Testis (tissue), 3 donors: ENCODE results near the gene PDLIM5. TPM values are rescaled to one million over a fixed set of nuclear protein-coding genes. Genes with fewer than 3 reads are reported as not detected.

Experiments used
- DNase-seq: peaks from one replicate; pipeline ENCODE4 v3.0.0-alpha.2; 2019
- H3K27ac ChIP-seq, 2 donors: fragments of 200-600 bp; sonication (generic); one replicate each; pipeline ENCODE4 v1.5.1; 2019
- H3K27me3 ChIP-seq: fragments of 200-600 bp; sonication (generic); one replicate; pipeline ENCODE4 v1.5.1; 2019
- H3K36me3 ChIP-seq: fragments of 200-600 bp; sonication (generic); one replicate; pipeline ENCODE4 v1.5.1; 2017; ENCODE audit warnings: low read depth; ENCODE audit errors: missing control alignments
- H3K4me1 ChIP-seq: fragments of 200-600 bp; sonication (generic); one replicate; pipeline ENCODE4 v1.5.1; 2019
- H3K4me3 ChIP-seq, 2 donors: fragments of 200-600 bp; sonication (generic); one replicate each; pipeline ENCODE4 v1.5.1; 2017 to 2019
- H3K9me3 ChIP-seq: fragments of 200-600 bp; sonication (generic); one replicate; pipeline ENCODE4 v1.5.1; 2017
- POLR2A ChIP-seq: fragments of 450-650 bp; IDR thresholded peaks from one replicate; pipeline ENCODE4 v1.6.1; 2017; ENCODE audit warnings: antibody characterized with exemption, mild to moderate bottlenecking, moderate library complexity
- WGBS, 2 donors: methylation state at CpG; one replicate each; pipeline ENCODE4 v1.1.5; 2018; 5-methylcytosine and 5-hydroxymethylcytosine counted together
- intact Hi-C: fragments of 100-400 bp; cut with DNase I; formaldehyde crosslinking; loops from one replicate; pipeline ENCODE4 v1.15.1; 2023; ENCODE audit warnings: low total_unique reads
- polyA plus RNA-seq: library from polyadenylated mRNA; stranded (reverse); fragments of 350-450 nt; fragmentation: Illumina TruSeq; extraction: RNeasy Lipid Tissue Mini Kit (QIAGEN cat#74804); gene quantifications from one replicate; pipeline ENCODE4 v1.2.3, GENCODE V29; 2014; ENCODE audit warnings: low read depth, low replicate concordance; ENCODE audit not compliant: insufficient read depth
- total RNA-seq, 2 donors: library from RNA; depleted of rRNA; stranded (reverse); fragments of >200 nt; gene quantifications; one replicate each; pipeline ENCODE4 v1.2.3, GENCODE V29; 2016
- TF ChIP-seq, protein P1 (sequence below), 3 experiments: fragments of 450-650 bp in 2 of 3; fragments of 200-600 bp in 1 of 3; sonication (generic) in 1 of 3; IDR thresholded peaks; one replicate each; pipeline ENCODE4 v1.5.1; 2016 to 2019; ENCODE audit warnings: antibody characterized with exemption in 3 of 3, mild to moderate bottlenecking in 2 of 3, moderate library complexity in 1 of 3

The PDLIM5 gene
- total and polyA plus RNA-seq, 3 donors from 2014 or later, result 45.5 to 86.8 (median 86.1) TPM

DNA sequence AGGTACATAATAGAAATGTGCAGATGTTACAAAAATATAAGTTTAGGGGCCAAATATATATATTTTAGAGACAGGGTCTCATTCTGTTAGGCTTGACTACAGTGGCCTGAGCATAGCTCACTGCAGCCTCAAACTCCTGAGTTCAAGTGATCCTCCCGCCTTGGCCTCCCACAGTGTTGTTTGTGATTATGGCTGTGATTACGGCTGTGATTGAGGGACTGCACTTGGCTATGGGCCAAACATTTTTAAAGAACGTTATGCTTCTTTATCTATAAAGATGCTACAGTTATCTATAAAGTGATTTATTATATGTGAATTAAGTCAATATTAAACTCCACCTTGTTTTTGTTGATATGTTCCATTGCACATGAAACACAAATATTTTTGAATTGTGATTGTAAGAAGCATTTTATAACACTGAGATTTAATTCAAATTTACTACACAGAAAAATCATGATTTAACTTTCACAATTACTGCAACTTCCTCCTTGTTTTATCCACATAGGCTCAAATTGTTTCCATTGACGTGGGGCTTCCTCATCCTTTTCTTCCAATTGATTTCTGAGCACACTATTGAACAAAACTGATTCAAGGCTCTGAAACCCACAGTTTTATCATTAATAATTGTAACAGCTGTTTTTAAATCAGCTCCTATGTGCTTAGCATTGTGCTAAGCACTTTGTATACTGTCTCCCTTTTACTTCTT is 237.6 kb downstream of the PDLIM5 start:
- WGBS, 2 donors, result 60 to 70% methylated on average over 4 of the region's 4 CpGs
- no peak for DNase-seq
- no peaks in the 10 kb centered on the region for H3K36me3 ChIP-seq
- H3K4me1 ChIP-seq, result no peaks in the 10 kb centered on the region
- no peak overlapping the region for H3K27ac ChIP-seq
- intact Hi-C loops, result no loop called here
- no peaks in the 10 kb centered on the region for H3K27me3 ChIP-seq
- H3K4me3 ChIP-seq, result no peak overlapping the region
- TF ChIP-seq, protein P1, sequence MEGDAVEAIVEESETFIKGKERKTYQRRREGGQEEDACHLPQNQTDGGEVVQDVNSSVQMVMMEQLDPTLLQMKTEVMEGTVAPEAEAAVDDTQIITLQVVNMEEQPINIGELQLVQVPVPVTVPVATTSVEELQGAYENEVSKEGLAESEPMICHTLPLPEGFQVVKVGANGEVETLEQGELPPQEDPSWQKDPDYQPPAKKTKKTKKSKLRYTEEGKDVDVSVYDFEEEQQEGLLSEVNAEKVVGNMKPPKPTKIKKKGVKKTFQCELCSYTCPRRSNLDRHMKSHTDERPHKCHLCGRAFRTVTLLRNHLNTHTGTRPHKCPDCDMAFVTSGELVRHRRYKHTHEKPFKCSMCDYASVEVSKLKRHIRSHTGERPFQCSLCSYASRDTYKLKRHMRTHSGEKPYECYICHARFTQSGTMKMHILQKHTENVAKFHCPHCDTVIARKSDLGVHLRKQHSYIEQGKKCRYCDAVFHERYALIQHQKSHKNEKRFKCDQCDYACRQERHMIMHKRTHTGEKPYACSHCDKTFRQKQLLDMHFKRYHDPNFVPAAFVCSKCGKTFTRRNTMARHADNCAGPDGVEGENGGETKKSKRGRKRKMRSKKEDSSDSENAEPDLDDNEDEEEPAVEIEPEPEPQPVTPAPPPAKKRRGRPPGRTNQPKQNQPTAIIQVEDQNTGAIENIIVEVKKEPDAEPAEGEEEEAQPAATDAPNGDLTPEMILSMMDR (IDR thresholded peaks at IDR 0.05), result no peak
- TF ChIP-seq POLR2A, result no peak
- no peaks in the 10 kb centered on the region for H3K9me3 ChIP-seq

DNA sequence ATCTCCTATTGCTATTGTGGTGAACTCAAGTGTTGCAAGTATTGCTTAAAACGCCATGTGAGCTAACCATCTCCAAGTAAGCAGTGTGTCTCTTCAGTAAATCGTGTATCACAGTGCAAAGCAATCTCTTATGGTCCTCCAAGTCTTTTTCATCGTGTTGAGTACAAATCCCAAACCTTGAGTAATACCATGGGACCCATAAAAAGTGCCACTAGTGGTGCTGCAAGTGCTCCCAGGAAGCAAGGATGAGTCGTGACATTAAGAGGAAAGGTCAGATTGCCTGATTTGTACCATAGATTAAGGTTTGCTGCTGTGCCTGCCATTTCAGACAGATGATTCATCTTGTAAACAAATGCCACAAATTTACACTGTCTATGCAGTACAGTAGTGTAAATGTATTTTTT is 239.1 kb downstream of the PDLIM5 start:
- Histone ChIP-seq H3K4me1 (no peaks in the 10 kb centered on the region), H3K27ac (no peak overlapping the region), H3K27me3 (no peaks in the 10 kb centered on the region), H3K36me3 (no peaks in the 10 kb centered on the region), H3K4me3 (no peak overlapping the region), H3K9me3 (no peaks in the 10 kb centered on the region)
- TF ChIP-seq, protein P1 (IDR thresholded peaks at IDR 0.05), result no peak
- no peak for TF ChIP-seq POLR2A
- no peak for DNase-seq
- 72 to 78% methylated on average over 4 of the region's 4 CpGs for whole genome bisulfite sequencing, 2 donors
- intact Hi-C loops, result no loop called here

DNA sequence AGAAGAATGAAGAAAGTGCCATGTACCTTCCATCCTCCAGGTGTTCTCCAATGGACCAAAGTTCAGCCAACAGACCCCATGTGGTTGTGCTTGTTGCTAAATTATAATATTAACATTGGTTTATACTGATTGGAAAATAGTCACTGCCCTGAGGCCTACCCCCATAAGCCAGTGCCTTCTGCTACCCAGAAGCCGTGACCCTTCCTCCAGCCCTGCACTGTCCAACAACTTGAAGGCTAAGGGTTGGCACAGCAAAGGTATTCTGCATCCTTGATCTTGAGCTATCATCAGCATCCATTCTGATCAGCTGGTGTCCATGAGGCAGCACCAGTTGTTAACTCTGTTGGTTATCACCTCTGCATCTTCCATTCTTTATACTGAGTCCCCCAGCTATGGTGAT is 239.8 kb downstream of the PDLIM5 start:
- H3K4me3 ChIP-seq, result no peak overlapping the region
- H3K27me3 ChIP-seq, result no peaks in the 10 kb centered on the region
- no peak overlapping the region for H3K27ac ChIP-seq
- H3K4me1 ChIP-seq, result no peaks in the 10 kb centered on the region
- intact Hi-C loops, result no loop called here
- H3K36me3 ChIP-seq, result no peaks in the 10 kb centered on the region
- no peaks in the 10 kb centered on the region for H3K9me3 ChIP-seq
- no peak for TF ChIP-seq POLR2A
- TF ChIP-seq, protein P1 (IDR thresholded peaks at IDR 0.05), result no peak
- no peak for DNase-seq
- 93 to 100% methylated on average over 1 of the region's 1 CpG for WGBS, 2 donors

DNA sequence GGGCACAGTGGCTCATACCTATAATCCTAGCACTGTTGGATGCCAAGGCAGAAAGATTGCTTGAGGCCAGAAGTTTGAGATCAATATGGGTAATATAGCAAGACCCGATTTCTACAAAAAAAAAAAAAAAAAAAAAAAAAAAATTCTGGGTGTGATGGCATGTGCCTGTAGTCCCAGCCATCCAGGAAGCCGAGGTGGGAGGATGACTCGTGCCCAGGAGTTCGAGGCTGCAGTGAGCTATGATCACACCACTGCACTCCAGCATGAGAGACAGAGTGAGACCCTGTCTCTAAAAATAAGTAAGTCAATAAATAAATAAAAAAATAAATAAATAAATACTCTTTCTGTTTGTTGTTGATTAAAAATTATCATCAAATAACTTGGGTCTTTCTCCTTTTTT is 243.6 kb downstream of the PDLIM5 start:
- TF ChIP-seq POLR2A, result no peak
- TF ChIP-seq, protein P1 (IDR thresholded peaks at IDR 0.05), result no peak
- Histone ChIP-seq H3K27ac (no peak overlapping the region), H3K9me3 (no peaks in the 10 kb centered on the region), H3K36me3 (no peaks in the 10 kb centered on the region), H3K4me3 (no peak overlapping the region), H3K27me3 (no peaks in the 10 kb centered on the region), H3K4me1 (no peaks in the 10 kb centered on the region)
- 77 to 93% methylated on average over 4 of the region's 4 CpGs for WGBS, 2 donors
- no peak for DNase-seq
- intact Hi-C loops, result no loop called here

DNA sequence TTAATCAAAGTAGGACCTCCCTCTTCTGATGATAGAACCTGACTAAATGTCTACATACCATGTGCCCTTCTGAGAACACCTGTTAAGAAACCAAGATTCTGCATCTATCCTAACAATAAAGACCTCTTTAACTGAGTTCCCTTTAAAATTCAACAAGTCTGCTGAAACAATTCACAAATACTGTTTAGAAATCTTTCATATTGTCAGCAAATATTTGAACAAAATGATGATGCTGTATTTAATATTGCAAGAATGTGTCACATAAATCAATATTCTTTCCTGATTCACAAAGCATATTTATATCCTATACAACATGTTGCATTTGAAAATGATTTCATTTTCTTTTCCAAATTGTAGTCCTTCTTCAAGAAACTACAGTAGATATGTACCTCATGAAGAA is 246.4 kb downstream of the PDLIM5 start:
- no peak overlapping the region for H3K4me3 ChIP-seq
- H3K4me1 ChIP-seq, result no peaks in the 10 kb centered on the region
- TF ChIP-seq POLR2A, result no peak
- TF ChIP-seq, protein P1 (IDR thresholded peaks at IDR 0.05), result no peak
- no peaks in the 10 kb centered on the region for H3K27me3 ChIP-seq
- intact Hi-C loops, result no loop called here
- no peak for DNase-seq
- no peaks in the 10 kb centered on the region for H3K9me3 ChIP-seq
- H3K27ac ChIP-seq, result no peak overlapping the region
- H3K36me3 ChIP-seq, result no peaks in the 10 kb centered on the region
